Activated CD4-positive, CD25-positive, alpha-beta regulatory T cell treated with anti-CD3 and anti-CD28 coated beads, Interleukin-2, amount 50 U/mL, for 24 hours (primary cell): ENCODE results near the gene TMEM89.

Experiments
- ATAC-seq, 2 donors: fragments of 150-1000 bp; cut with Tn5 transposase; one replicate each; pipeline ENCODE4 v1.10.0; 2021; ENCODE audit warnings: mild to moderate bottlenecking in 1 of 2, moderate library complexity in 1 of 2

TMEM89 gene

GRCh38 chr3:48609088-48610005 lies 12.2 kb downstream of the TMEM89 start, which contains the start of gene UQCRC1:
TSS of gene UQCRC1 (minus strand) at chr3:48609646. CDS start at chr3:48609620, 26 bp downstream.
- peak; percentile 96 to 98 for ATAC-seq

GRCh38 chr3:48607519-48607918 lies 14.1 kb downstream of the TMEM89 start:
- no peak for ATAC-seq

- no peak for ATAC-seq
These were observed 20.0 kb downstream of the TMEM89 start for GRCh38 chr3:48601622-48601994.

- ATAC-seq = no peak
These were observed 20.6 kb downstream of the TMEM89 start for GRCh38 chr3:48600711-48601621.

GRCh38 chr3:48599509-48600285 lies 21.9 kb downstream of the TMEM89 start:
- ATAC-seq = no peak

GRCh38 chr3:48599077-48599501 lies 22.5 kb downstream of the TMEM89 start:
- no peak for ATAC-seq

GRCh38 chr3:48598323-48599076 lies 23.1 kb downstream of the TMEM89 start:
- no peak for ATAC-seq

- no peak for ATAC-seq
These were observed 24.2 kb downstream of the TMEM89 start for GRCh38 chr3:48597408-48597800.

- ATAC-seq = no peak
These were observed 24.7 kb downstream of the TMEM89 start for GRCh38 chr3:48596676-48597407.

- no peak for ATAC-seq
These were observed 25.4 kb downstream of the TMEM89 start for GRCh38 chr3:48596157-48596556.

- ATAC-seq = no peak
These were observed 25.9 kb downstream of the TMEM89 start for GRCh38 chr3:48595526-48596121.

GRCh38 chr3:48595075-48595525 lies 26.5 kb downstream of the TMEM89 start, which contains the start of gene COL7A1:
TSS of gene COL7A1 (minus strand) at chr3:48595329. CDS start at chr3:48595159, 170 bp downstream.
- ATAC-seq = peak in 1 of 2 donors; percentile 22

GRCh38 chr3:48594417-48595049 lies 27.0 kb downstream of the TMEM89 start:
- no peak for ATAC-seq

- ATAC-seq = no peak
These were observed 28.2 kb downstream of the TMEM89 start for GRCh38 chr3:48593337-48593736.

GRCh38 chr3:48592519-48593087 lies 29.0 kb downstream of the TMEM89 start:
- ATAC-seq = no peak

GRCh38 chr3:48591886-48592518 lies 29.6 kb downstream of the TMEM89 start:
- ATAC-seq = no peak

GRCh38 chr3:48591436-48591835 lies 30.1 kb downstream of the TMEM89 start:
- no peak for ATAC-seq

GRCh38 chr3:48588230-48588629 lies 33.3 kb downstream of the TMEM89 start:
- ATAC-seq = no peak

GRCh38 chr3:48587686-48588085 lies 33.9 kb downstream of the TMEM89 start:
- no peak for ATAC-seq
